HG02678 (cell line): ENCODE results near the gene MMP15.
"Not testable (repeated sequence)": the region's sequence is repeated elsewhere in the genome, so short reads cannot be mapped to it uniquely, and the experiment has no call there.

ENCODE experiments used
- ATAC-seq: cut with Tn5 transposase; IDR thresholded peaks from one replicate; pipeline ENCODE4 v1.9.1; 2021; ENCODE audit warnings: mild to moderate bottlenecking, moderate library complexity; ENCODE audit not compliant: unreplicated experiment

Gene MMP15

GRCh38 chr16:58048494-58049231, 23.1 kb downstream of the MMP15 start:
- no peak for ATAC-seq

- no peak for ATAC-seq
These were observed 24.0 kb downstream of the MMP15 start for GRCh38 chr16:58049232-58050185.

- ATAC-seq: no peak
These were observed 25.7 kb downstream of the MMP15 start for GRCh38 chr16:58051296-58051695.

GRCh38 chr16:58051821-58052603, 26.5 kb downstream of the MMP15 start:
- ATAC-seq: no peak

GRCh38 chr16:58053682-58054005, 28.1 kb downstream of the MMP15 start:
- no peak for ATAC-seq

- no peak for ATAC-seq
These were observed 28.7 kb downstream of the MMP15 start for GRCh38 chr16:58054289-58054688.

- no peak for ATAC-seq
These were observed 31.0 kb downstream of the MMP15 start for GRCh38 chr16:58056580-58056979.

GRCh38 chr16:58057121-58057520, 31.6 kb downstream of the MMP15 start:
- no peak for ATAC-seq

GRCh38 chr16:58057784-58058183, 32.2 kb downstream of the MMP15 start:
- ATAC-seq: no peak

- no peak for ATAC-seq
These were observed 37.3 kb downstream of the MMP15 start for GRCh38 chr16:58062821-58063220.

- ATAC-seq: no peak
These were observed 38.0 kb downstream of the MMP15 start for GRCh38 chr16:58063377-58064076.

GRCh38 chr16:58070585-58070984, 45.0 kb downstream of the MMP15 start:
- ATAC-seq: no peak

GRCh38 chr16:58072134-58072533, 46.6 kb downstream of the MMP15 start:
- not testable (repeated sequence) for ATAC-seq

- ATAC-seq: not testable (repeated sequence)
These were observed 47.5 kb downstream of the MMP15 start for GRCh38 chr16:58073086-58073485.

- ATAC-seq: no peak
These were observed 49.1 kb downstream of the MMP15 start for GRCh38 chr16:58074657-58075056.

GRCh38 chr16:58076514-58076913, 51.0 kb downstream of the MMP15 start:
- no peak for ATAC-seq

- ATAC-seq: no peak
These were observed 52.2 kb downstream of the MMP15 start for GRCh38 chr16:58077796-58078195.

- ATAC-seq: not testable (repeated sequence)
These were observed 55.1 kb downstream of the MMP15 start for GRCh38 chr16:58080657-58081056.

GRCh38 chr16:58082381-58082780, 56.8 kb downstream of the MMP15 start:
- ATAC-seq: no peak

- ATAC-seq: no peak
These were observed 59.1 kb downstream of the MMP15 start for GRCh38 chr16:58084635-58085034.

GRCh38 chr16:58085171-58085570, 59.6 kb downstream of the MMP15 start:
- no peak for ATAC-seq
